GM18505 (cell line): ENCODE data around the gene CCDC126.

ENCODE experiments used
- ATAC-seq: cut with Tn5 transposase; IDR thresholded peaks from one replicate; pipeline ENCODE4 v1.9.1; 2021; ENCODE audit not compliant: unreplicated experiment
- POLR2A ChIP-seq: IDR thresholded peaks from 4 replicates; pipeline ENCODE4 v1.6.1; 2011; ENCODE audit warnings: borderline replicate concordance; ENCODE audit not compliant: insufficient read depth, insufficient read length; ENCODE audit errors: extremely low read depth

The CCDC126 gene

DNA sequence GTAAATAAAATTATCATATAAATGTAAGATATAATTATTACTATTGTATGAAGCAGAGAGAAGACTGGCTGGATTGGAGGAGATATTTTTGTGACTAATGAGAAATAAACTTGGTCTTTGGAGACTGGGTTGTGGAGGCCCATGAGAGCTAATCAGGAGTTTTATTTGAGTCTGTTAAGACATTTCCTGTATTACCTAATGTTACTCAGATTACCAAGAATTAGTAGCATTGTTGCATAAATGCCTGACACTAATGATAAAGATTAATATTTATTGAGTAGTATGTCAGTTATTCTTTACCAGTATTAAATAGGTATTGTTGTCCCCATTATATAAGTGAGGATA, 7.1 kb downstream of the CCDC126 start:
- no peak for TF ChIP-seq POLR2A
- no peak for ATAC-seq

DNA sequence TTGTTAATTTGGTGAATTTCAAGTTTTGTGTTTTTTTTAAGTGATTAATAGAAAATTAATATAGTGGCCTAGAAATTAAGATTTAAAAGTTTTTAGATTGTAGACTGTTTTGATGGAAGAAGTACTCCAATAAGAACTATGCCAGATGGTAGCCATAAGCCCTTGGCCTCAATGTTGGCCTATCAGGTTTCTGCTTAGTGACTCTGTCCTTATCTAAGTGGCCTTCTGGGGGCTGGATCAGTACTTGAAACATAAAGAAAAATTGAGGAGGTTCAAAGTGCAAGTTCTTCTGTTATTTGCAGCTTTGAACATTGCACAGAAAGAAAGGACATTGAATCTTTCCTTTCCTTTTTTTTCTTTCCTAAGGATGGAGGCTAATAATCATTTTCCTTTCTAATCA, 9.9 kb downstream of the CCDC126 start:
- TF ChIP-seq POLR2A = no peak
- no peak for ATAC-seq

DNA sequence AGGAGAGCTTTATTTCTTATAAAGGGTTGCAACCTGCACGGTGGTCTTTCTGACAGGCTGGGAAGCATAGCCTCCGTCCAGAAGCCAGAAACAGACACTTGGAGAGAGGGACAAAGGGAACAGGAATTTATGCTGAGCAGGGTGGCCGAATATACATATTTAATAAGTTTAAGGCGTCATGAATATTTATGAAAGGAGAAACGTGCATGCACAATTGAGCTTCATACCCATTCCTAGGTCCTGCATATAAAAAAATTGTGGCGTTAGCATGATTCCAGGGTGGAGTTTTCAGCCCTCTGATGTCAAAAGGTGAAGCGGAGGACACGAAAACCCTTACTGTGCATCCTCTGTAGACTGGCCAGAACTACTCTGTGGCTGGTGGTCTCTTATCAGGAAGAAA, 10.7 kb downstream of the CCDC126 start:
- no peak for TF ChIP-seq POLR2A
- no peak for ATAC-seq

DNA sequence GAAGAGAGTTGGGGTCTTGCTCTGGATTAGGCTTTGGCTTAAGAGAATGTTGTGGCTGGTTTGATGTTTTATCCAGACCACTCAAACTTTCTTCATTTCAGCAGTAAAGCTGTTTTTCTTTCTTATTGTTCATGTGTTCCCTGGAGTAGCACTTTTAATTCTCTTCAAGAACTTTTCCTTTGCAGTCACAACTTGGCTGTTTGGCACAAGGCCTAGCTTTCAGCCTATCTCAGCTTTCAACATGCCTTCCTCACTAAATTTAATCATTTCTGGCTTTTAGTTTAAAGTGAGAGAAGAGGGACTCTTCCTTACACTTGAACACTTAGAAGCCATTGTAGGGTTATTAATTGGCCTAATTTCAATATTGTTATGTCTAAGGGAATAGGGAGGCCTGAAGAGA, 18.1 kb downstream of the CCDC126 start:
- no peak for ATAC-seq

DNA sequence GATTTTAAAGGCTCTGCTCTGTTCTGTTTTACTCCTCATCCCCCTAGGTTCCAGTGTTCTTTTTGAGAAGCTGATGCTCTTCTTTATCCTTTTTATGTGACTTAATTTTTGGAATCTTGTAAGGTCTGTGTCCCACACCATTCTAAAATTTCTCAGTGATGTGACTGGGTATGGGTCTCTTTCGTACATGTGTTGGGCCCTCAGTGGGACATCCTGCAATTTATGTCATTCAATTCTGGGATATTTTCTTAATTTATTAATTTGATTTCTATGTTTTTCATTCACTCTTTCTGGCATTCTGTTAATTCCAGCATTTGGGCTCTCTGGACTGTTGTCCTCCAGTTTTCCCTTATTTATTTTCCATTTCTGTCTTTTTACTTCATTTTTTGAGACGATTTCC, 19.4 kb downstream of the CCDC126 start:
- ATAC-seq = no peak
- no peak for TF ChIP-seq POLR2A

More for the DNA sequence above, 18.1 kb downstream of the CCDC126 start:
- no peak for TF ChIP-seq POLR2A

DNA sequence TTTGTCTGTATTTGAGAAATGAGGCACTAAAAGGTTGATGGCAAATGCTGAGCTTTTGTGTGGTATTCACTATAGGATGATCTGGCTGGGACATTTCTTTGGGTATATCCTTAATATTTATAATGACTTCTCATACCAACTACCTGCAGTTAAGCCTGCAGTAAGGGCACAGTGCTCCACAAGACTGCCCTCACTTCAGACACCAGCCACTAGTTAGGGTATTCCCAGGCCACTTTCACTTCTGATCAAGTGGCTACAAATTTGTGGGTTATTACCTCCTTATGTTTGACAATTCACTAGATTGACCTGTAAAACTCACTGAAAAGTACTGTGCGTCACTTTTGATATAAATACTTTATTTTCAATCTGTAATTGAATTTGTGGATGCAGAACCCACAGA, 20.3 kb downstream of the CCDC126 start:
- no peak for TF ChIP-seq POLR2A
- no peak for ATAC-seq

DNA sequence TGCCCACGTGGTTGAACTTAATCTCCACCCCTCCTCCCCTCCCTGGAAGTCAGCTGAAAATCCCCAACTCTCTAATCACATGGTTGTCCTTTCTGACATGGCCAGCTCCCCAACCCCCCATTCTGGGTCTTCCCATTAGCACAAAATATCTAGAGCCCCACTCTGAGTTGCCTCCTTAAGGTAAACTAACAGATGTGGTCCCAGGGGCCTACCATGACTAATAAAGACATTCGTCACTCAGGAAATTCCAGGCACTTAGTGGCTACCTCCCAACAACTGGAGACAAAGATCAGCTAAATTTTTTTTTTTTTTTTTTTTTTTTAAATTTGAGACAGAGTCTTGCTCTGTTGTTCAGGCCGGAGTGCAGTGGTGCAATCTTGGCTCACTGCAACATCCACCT, 21.1 kb downstream of the CCDC126 start:
- no peak for ATAC-seq
- TF ChIP-seq POLR2A = no peak

DNA sequence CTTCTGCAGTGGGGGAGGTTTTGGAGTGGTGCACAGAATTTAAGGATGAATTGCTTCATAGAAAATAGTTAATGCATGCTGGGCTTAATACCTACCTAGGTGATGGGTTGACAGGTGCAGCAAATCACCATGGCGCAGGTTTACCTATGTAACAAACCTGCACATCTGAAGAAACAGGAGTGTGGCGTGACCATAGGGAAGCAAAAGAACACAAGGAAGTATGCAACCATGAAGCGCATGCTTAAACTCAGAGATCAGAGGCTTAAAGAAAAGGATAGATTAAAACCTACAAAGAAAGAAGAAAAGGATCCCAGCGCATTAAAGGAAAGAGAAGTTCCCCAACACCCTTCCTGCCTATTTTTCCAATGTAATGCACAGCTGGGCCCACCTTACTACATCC, 22.0 kb downstream of the CCDC126 start:
- TF ChIP-seq POLR2A = no peak
- no peak for ATAC-seq

DNA sequence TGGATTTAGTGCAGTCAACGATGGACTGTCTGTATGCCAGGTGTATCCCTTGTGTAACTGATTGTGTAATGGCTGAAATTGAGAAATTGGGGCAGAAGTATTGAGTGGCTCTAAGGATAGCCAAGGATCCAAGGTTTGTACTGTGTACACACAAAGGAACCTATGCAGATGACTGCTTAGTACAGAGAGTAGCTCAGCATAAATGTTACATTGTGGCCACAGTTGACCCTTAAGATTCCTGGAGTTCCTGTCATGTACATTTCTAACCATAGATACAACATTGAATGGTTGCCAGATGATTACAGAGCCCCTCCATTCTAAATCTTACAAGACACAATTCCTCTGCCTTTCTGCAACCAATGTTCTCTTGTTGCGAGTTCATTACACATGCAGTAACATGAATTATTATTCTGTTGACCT, 25.3 kb downstream of the CCDC126 start:
- no peak for ATAC-seq
- no peak for TF ChIP-seq POLR2A

DNA sequence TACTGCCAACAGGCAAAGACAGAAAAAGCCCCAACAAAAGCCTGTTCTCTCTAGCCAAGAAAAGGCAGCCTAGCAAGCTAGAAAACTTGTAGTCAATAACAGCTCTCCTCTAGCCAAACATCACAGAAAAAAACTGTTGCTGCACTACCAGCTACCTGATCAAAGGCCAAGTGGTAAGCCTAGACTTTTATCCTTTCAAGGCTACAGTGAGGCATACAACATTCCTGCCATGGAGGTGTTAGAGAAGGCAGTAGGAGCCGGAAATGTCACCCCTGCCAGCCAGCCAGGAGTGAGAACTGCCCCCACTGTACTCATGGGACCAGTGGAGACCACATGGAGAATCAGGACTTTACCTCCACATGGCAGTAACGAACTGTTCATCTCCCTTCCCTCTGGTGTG, 31.2 kb downstream of the CCDC126 start:
- TF ChIP-seq POLR2A = no peak
- no peak for ATAC-seq

DNA sequence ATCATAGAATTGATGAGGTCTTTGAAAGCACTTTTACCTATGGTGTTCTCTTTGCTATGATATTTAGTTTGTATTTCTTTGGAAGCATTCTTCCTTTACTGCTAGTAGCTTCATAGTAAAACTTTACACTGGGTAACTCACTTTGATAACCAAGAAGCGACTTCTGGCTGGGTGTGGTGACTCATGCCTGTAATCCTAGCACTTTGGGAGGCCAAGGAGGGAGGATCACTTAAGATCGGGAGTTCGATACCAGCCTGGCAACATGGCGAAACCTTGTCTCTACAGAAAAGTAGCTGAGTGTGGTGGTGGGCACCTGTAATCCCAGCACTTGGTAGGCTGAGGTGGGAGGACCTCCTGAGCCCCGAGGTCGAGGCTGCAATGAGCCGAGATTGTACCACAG, 36.2 kb downstream of the CCDC126 start:
- no peak for TF ChIP-seq POLR2A
- no peak for ATAC-seq

DNA sequence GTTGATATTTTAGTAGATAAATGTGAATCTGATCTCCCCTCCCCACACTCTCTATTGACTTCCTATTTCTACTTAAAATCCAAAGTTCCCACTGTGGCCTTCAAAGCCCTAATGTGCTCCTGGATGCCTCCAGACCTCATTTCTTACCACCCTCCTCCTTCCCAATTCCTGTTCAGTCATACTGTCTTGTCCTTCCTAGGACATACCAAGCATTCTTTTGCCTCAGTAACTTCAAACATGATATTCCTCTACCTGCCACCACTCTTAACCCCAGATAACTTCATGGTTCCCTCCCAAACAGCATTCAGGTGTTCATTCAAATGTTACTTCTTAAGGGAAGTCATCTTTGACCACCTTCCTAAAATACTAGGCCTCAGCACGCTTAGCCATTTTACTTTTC, 48.6 kb downstream of the CCDC126 start:
- ATAC-seq = no peak
- no peak for TF ChIP-seq POLR2A

DNA sequence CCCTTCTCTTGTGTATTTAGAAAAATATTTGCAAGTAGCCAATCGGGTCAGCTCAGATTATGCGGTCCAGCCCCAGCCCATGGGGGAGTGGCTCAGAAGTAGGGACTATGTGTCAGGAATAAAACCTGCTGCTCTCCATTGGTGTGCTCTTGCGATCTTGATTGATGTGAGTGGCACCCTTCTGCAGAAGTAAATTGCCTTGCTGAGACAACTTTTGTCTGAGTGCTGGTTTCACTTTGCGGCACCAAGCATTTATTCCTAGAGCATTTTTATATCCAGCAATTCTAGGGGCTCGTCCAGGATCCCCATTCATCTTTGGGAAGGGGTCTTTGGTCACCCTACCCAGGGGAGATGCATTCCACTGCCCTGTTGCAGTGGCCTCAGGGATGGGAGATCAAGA, 56.8 kb downstream of the CCDC126 start:
- ATAC-seq = no peak
- TF ChIP-seq POLR2A = no peak

DNA sequence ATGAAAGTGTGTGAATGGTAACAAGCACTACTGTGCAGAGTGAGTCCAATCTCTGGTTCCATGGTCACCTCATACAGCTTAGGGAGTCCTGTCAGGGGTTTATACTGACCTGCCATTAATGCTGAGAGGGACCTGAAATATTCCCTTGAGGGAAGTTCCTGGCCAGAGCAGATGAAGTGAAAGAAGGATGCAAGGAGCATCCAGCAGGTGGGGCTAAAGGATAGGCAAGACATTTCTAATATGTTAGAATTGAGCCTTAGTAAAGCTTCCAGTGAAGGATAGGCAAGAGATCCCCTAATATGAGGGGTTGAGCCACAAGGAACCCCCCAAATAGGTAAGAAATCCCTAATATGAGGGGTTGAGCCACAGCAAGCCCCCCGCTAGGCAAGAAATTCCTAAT, 57.3 kb downstream of the CCDC126 start:
- ATAC-seq = no peak
- no peak for TF ChIP-seq POLR2A

DNA sequence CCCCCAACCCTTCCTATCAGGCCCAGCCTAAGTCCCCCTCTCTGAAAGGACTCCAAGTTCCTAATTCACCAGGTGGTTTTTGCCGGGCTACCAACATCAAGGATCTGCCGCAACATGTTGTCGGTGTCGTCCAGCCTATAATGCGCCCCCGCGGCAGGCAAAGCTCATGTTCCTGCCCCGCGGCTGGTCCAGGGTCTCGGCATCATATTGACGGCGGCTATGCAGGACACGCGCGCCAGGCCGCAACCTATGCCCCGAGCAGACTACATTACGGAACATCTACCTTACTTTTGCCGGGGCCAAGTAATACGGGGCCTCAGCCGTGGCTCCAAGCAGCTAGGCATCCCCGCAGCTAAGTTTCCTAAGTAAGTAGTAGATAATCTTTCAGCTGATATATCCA, 58.3 kb downstream of the CCDC126 start:
- ATAC-seq = no peak
- no peak for TF ChIP-seq POLR2A
